SK-N-SH (cell line): ENCODE measurements around the gene LAIR2. TPM values are rescaled to one million over a fixed set of nuclear protein-coding genes. Genes with fewer than 3 reads are reported as not detected.
A peak's percentile ranks its signal among the peaks of the same experiment; 100 is the strongest.

Experiments
- CTCF ChIA-PET: fragments of 300-600, 350-600 bp; formaldehyde crosslinking; extraction: SDS; loops from one replicate; lab custom pipeline; 2021; lab: Yijun Ruan, JAX
- POLR2A ChIA-PET: fragments of 350-600 bp; sonication (Branson Sonifier 250); formaldehyde crosslinking; extraction: SDS; loops from one replicate; lab custom pipeline; 2020; ENCODE audit warnings: antibody characterized with exemption, inconsistent platforms; lab: Yijun Ruan, JAX
- DNase-seq: peaks from one replicate; pipeline ENCODE4 v3.0.0; 2012
- H2AFZ ChIP-seq: fragments of 200-600 bp; sonication (generic); 2 replicates; pipeline ENCODE4 v1.8.1; 2016; ENCODE audit warnings: antibody characterized with exemption, mild to moderate bottlenecking, low read depth
- H3F3A ChIP-seq: fragments of 200-600 bp; sonication (generic); replicated peaks from 2 replicates; pipeline ENCODE3; 2016; ENCODE audit warnings: antibody characterized with exemption, mild to moderate bottlenecking; ENCODE audit not compliant: insufficient read depth
- H3K27ac ChIP-seq, 2 experiments: fragments of 200-500 bp in 1 of 2; fragments of 200-600 bp in 1 of 2; sonication (Bioruptor generic) in 1 of 2; sonication (generic), shearing (Covaris generic) in 1 of 2; 2 replicates each; pipeline versions ENCODE4 v1.5.1 to v1.6.1; 2014 to 2016; ENCODE audit warnings: low read depth in 2 of 2, inconsistent platforms in 1 of 2, low read length in 1 of 2, mild to moderate bottlenecking in 1 of 2, mixed read lengths in 1 of 2
- H3K27me3 ChIP-seq: fragments of 200-600 bp; sonication (generic), shearing (Covaris generic); 2 replicates; pipeline ENCODE4 v1.6.1; 2016; ENCODE audit warnings: mixed run types; ENCODE audit not compliant: insufficient read depth
- H3K36me3 ChIP-seq, 2 experiments: fragments of 200-500 bp in 1 of 2; fragments of 200-600 bp in 1 of 2; sonication (Bioruptor generic) in 1 of 2; sonication (generic) in 1 of 2; replicated peaks in 1 of 2; 2 replicates each; pipeline versions ENCODE3 to v1.5.1; 2014 to 2016; ENCODE audit warnings: low read length in 1 of 2, mild to moderate bottlenecking in 1 of 2; ENCODE audit not compliant: insufficient read depth in 2 of 2, control insufficient read depth in 1 of 2
- H3K4me1 ChIP-seq, 2 experiments: fragments of 200-500 bp in 1 of 2; fragments of 200-600 bp in 1 of 2; sonication (Bioruptor generic) in 1 of 2; sonication (generic), shearing (Covaris generic) in 1 of 2; 2 replicates each; pipeline versions ENCODE4 v1.5.1 to v1.6.1; 2014 to 2016; ENCODE audit warnings: low read depth in 1 of 2, low read length in 1 of 2, mixed run types in 1 of 2; ENCODE audit not compliant: insufficient read depth in 2 of 2, control insufficient read depth in 1 of 2
- H3K4me2 ChIP-seq: fragments of 200-600 bp; sonication (generic), shearing (Covaris generic); 2 replicates; pipeline ENCODE4 v1.6.1; 2017; ENCODE audit warnings: mixed run types
- H3K4me3 ChIP-seq, 2 experiments: fragments of 200-500 bp in 1 of 2; fragments of 200-600 bp in 1 of 2; sonication (Bioruptor generic) in 1 of 2; sonication (generic), shearing (Covaris generic) in 1 of 2; 2 replicates each; pipeline versions ENCODE4 v1.5.1 to v1.8.1; 2014 to 2016; ENCODE audit warnings: low read depth in 2 of 2, inconsistent platforms in 1 of 2, low read length in 1 of 2, mild to moderate bottlenecking in 1 of 2, mixed read lengths in 1 of 2, moderate library complexity in 1 of 2
- H3K79me2 ChIP-seq: fragments of 200-600 bp; sonication (generic); 2 replicates; pipeline ENCODE4 v1.8.1; 2017; ENCODE audit warnings: mild to moderate bottlenecking; ENCODE audit not compliant: insufficient read depth
- H3K9ac ChIP-seq: fragments of 200-600 bp; sonication (generic); 2 replicates; pipeline ENCODE4 v1.6.1; 2017; ENCODE audit warnings: mixed run types
- H3K9me2 ChIP-seq: fragments of 200-600 bp; sonication (generic); 2 replicates; pipeline ENCODE4 v1.6.1; 2017; ENCODE audit warnings: mixed run types
- H3K9me3 ChIP-seq: fragments of 200-600 bp; sonication (generic); 2 replicates; pipeline ENCODE4 v1.6.1; 2017; ENCODE audit warnings: mixed run types, mild to moderate bottlenecking, moderate library complexity
- H4K20me1 ChIP-seq: fragments of 200-600 bp; sonication (generic); 2 replicates; pipeline ENCODE4 v1.6.1; 2017; ENCODE audit warnings: mild to moderate bottlenecking, mixed run types; ENCODE audit not compliant: insufficient read depth
- CHD2 ChIP-seq: fragments of 150-350 bp; IDR thresholded peaks from 2 replicates; pipeline ENCODE4 v1.6.1; 2018; ENCODE audit warnings: low read length; ENCODE audit not compliant: partially characterized antibody
- EZH2phosphoT487 ChIP-seq: fragments of 200-600 bp; sonication (generic); IDR thresholded peaks from 2 replicates; pipeline ENCODE4 v1.6.1; 2017; ENCODE audit warnings: low read depth, mixed run types, mild to moderate bottlenecking, antibody characterized with exemption, moderate library complexity, borderline replicate concordance
- FOXM1 ChIP-seq: IDR thresholded peaks from 2 replicates; pipeline ENCODE4 v1.4.0; 2012; ENCODE audit warnings: low read depth, mild to moderate bottlenecking
- MEF2A ChIP-seq: IDR thresholded peaks from 2 replicates; pipeline ENCODE4 v1.4.0; 2012; ENCODE audit warnings: low read depth, borderline replicate concordance
- MXI1 ChIP-seq: IDR thresholded peaks from 2 replicates; pipeline ENCODE4 v1.6.1; 2012; ENCODE audit warnings: mild to moderate bottlenecking, low read depth, low read length, improper control_type of control experiment
- RAD21 ChIP-seq: IDR thresholded peaks from 2 replicates; pipeline ENCODE4 v1.6.1; 2012; ENCODE audit warnings: mild to moderate bottlenecking, low read length
- RXRA ChIP-seq: IDR thresholded peaks from 2 replicates; pipeline ENCODE4 v1.4.0; 2012; ENCODE audit warnings: low read depth, mild to moderate bottlenecking, borderline replicate concordance
- TCF12 ChIP-seq: IDR thresholded peaks from 2 replicates; pipeline ENCODE4 v1.4.0; 2012
- YY1 ChIP-seq: IDR thresholded peaks from 2 replicates; pipeline ENCODE4 v1.4.0; 2012; ENCODE audit warnings: low read depth, mild to moderate bottlenecking
- WGBS: methylation state at CpG from one replicate; pipeline ENCODE4 v1.1.6; 2017; ENCODE audit warnings: low lambda C conversion rate; 5-methylcytosine and 5-hydroxymethylcytosine counted together
- polyA plus RNA-seq, 3 experiments: library from polyadenylated mRNA; depleted of rRNA; stranded (reverse); fragments of >200 nt; gene quantifications; 2 replicates each; pipeline ENCODE4 v1.2.3, GENCODE V29; 2012
- TF ChIP-seq, protein P1 (sequence below): fragments of 200-600 bp; sonication (generic); IDR thresholded peaks from 2 replicates; pipeline ENCODE4 v1.6.1; 2017; ENCODE audit warnings: antibody characterized with exemption, mild to moderate bottlenecking, moderate library complexity
- TF ChIP-seq, protein P2 (sequence below): IDR thresholded peaks from 2 replicates; pipeline ENCODE4 v1.4.0; 2012; ENCODE audit warnings: low read depth
- TF ChIP-seq, protein P3 (sequence below): fragments of 150-350 bp; IDR thresholded peaks from 2 replicates; pipeline ENCODE4 v1.6.1; 2016; ENCODE audit warnings: mild to moderate bottlenecking, low read depth, low read length
- TF ChIP-seq, protein P4 (sequence below): IDR thresholded peaks from 2 replicates; pipeline ENCODE4; 2012

Gene LAIR2
- polyA plus RNA-seq, 1 of the 3 experiments (the other 2 are of a cell fraction), result not detected

DNA sequence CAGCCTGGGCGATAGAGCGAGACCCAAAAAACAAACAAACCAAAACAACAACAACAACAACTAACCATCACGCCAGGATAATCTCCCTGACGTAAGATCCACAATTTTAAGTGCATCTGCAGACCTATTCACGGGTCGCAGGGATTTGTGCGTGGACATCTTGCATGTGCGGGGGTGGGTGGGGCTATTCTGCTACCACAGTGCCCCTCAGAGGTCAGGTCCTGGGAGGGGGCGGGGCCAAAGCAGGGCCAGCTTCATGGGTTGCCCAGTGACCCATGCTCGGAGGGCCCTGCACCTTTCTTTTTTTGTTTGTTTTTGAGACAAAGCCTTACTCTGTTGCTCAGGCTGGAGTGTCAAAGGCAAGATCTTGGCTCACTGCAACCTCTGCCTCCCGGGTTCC is 26.9 kb upstream of the LAIR2 start:
- 23% methylated on average over 8 of the region's 11 CpGs for WGBS
- no peaks in the 10 kb centered on the region for H3K36me3 ChIP-seq

DNA sequence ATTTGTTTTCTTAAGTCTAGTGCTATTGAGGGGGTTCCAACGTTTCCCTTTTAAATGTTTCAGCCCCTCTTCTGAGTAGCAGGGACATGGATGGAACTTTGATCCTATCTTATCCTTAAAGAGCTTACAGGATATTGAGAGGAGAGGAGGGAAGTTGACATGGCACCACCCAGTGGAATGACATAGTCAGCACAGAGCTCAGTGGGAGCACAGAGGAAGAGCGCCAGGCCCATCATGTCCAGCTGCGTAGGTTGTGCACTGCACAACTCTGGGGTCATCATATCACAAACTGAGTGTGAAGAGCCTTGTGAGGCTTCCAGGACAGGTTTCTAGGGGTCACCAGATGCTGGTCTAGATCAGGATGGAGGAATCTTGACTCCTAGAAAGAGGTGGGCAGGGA is 25.0 kb upstream of the LAIR2 start:
- Histone ChIP-seq H3K9me2 (no peaks in the 10 kb centered on the region), H3K36me3 (no peaks in the 10 kb centered on the region), H3K4me1 (no peaks in the 10 kb centered on the region; a peak in 1 of 4 replicates), H3K4me2 (no peak overlapping the region), H3K27ac (no peak overlapping the region), H3K9me3 (no peaks in the 10 kb centered on the region), H2AFZ (no peak overlapping the region), H3K9ac (no peak overlapping the region), H3K79me2 (no peaks in the 10 kb centered on the region), H4K20me1 (no peaks in the 10 kb centered on the region), H3K4me3 (no peak overlapping the region), H3K27me3 (peaks cover 50% of the 10 kb centered on the region), H3F3A (peaks cover 22% of the 10 kb centered on the region)
- no peak for TF ChIP-seq CHD2
- TF ChIP-seq, protein P1, sequence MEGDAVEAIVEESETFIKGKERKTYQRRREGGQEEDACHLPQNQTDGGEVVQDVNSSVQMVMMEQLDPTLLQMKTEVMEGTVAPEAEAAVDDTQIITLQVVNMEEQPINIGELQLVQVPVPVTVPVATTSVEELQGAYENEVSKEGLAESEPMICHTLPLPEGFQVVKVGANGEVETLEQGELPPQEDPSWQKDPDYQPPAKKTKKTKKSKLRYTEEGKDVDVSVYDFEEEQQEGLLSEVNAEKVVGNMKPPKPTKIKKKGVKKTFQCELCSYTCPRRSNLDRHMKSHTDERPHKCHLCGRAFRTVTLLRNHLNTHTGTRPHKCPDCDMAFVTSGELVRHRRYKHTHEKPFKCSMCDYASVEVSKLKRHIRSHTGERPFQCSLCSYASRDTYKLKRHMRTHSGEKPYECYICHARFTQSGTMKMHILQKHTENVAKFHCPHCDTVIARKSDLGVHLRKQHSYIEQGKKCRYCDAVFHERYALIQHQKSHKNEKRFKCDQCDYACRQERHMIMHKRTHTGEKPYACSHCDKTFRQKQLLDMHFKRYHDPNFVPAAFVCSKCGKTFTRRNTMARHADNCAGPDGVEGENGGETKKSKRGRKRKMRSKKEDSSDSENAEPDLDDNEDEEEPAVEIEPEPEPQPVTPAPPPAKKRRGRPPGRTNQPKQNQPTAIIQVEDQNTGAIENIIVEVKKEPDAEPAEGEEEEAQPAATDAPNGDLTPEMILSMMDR, result 0 out of 2 replicates have a peak, but pooled peaks have one; percentile 14
- CTCF ChIA-PET, result interaction anchor here (1.3 to 2.1 kb wide), 8 partner anchors 8 to 202 kb away, joined by 3 to 8 read pairs (median 4); no protein-coding TSS in a partner anchor
- no peak for DNase-seq
- 0% methylated on average over 1 of the region's 3 CpGs for WGBS
- POLR2A ChIA-PET, result interaction anchor here (0.6 kb wide), 1 partner anchor 22 kb away, joined by 5 read pairs; no protein-coding TSS in a partner anchor

More for the DNA sequence above, 26.9 kb upstream of the LAIR2 start:
- DNase-seq, result no peak
- H3K27me3 ChIP-seq, result peaks cover 45% of the 10 kb centered on the region
- TF ChIP-seq MXI1 (no peak), YY1 (no peak), RAD21 (no peak), FOXM1 (no peak), MEF2A (no peak), TCF12 (no peak), EZH2phosphoT487 (no peak), RXRA (no peak)
- TF ChIP-seq, protein P2, sequence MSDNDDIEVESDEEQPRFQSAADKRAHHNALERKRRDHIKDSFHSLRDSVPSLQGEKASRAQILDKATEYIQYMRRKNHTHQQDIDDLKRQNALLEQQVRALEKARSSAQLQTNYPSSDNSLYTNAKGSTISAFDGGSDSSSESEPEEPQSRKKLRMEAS, result no peak
- TF ChIP-seq, protein P3, sequence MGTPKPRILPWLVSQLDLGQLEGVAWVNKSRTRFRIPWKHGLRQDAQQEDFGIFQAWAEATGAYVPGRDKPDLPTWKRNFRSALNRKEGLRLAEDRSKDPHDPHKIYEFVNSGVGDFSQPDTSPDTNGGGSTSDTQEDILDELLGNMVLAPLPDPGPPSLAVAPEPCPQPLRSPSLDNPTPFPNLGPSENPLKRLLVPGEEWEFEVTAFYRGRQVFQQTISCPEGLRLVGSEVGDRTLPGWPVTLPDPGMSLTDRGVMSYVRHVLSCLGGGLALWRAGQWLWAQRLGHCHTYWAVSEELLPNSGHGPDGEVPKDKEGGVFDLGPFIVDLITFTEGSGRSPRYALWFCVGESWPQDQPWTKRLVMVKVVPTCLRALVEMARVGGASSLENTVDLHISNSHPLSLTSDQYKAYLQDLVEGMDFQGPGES, result no peak
- TF ChIP-seq, protein P4, sequence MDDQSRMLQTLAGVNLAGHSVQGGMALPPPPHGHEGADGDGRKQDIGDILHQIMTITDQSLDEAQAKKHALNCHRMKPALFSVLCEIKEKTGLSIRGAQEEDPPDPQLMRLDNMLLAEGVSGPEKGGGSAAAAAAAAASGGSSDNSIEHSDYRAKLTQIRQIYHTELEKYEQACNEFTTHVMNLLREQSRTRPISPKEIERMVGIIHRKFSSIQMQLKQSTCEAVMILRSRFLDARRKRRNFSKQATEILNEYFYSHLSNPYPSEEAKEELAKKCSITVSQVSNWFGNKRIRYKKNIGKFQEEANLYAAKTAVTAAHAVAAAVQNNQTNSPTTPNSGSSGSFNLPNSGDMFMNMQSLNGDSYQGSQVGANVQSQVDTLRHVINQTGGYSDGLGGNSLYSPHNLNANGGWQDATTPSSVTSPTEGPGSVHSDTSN, result no peak
- no peak overlapping the region for H3K9ac ChIP-seq
- POLR2A ChIA-PET, result no interaction called here
- CTCF ChIA-PET, result no interaction called here
- no peaks in the 10 kb centered on the region for H3K79me2 ChIP-seq
- peaks cover 22% of the 10 kb centered on the region for H3F3A ChIP-seq
- H3K4me3 ChIP-seq, result no peak overlapping the region
- no peak overlapping the region for H3K27ac ChIP-seq
- no peaks in the 10 kb centered on the region for H4K20me1 ChIP-seq
- H2AFZ ChIP-seq, result no peak overlapping the region
- no peaks in the 10 kb centered on the region for H3K9me2 ChIP-seq
- no peaks in the 10 kb centered on the region; a peak in 1 of 4 replicates for H3K4me1 ChIP-seq
- H3K9me3 ChIP-seq, result no peaks in the 10 kb centered on the region
- no peak overlapping the region for H3K4me2 ChIP-seq
